Measurements from ENCODE around the gene PKM.

The PKM gene

GRCh38 chr15:72199721-72200212 lies 31.2 kb downstream of the PKM start:
- Histone ChIP-seq H3K27me3 (peaks cover 0 to 4% of the 10 kb centered on the region in 2 donors), H3K27ac (peak overlapping the region in 1 of 2 donors; percentile 52), H3K4me1 (peaks cover 0 to 28% (median 17%) of the 10 kb centered on the region in 4 donors), H3K36me3 (peaks cover 46 to 64% (median 52%) of the 10 kb centered on the region in 3 donors), H3K9me3 (no peaks in the 10 kb centered on the region), H3K4me3 (no peak overlapping the region)
- TF ChIP-seq CTCF (IDR thresholded peaks at IDR 0.05): peak; percentile 91 to 95
- intact Hi-C loops (cut with DNase I; ENCODE audit: low total_unique reads): loop anchor here (5.0 kb wide), 1 partner anchor 73 kb away; the partner anchor contains the start of gene PARP6
- DNase-seq: peak; percentile 75 to 87

- H3K9me3 ChIP-seq: no peaks in the 10 kb centered on the region
- H3K27ac ChIP-seq: no peak overlapping the region
- H3K4me1 ChIP-seq: peaks cover 0 to 24% (median 14%) of the 10 kb centered on the region in 4 donors
- peaks cover 0 to 4% of the 10 kb centered on the region in 2 donors for H3K27me3 ChIP-seq
- TF ChIP-seq CTCF (IDR thresholded peaks at IDR 0.05): no peak
- no peak overlapping the region for H3K4me3 ChIP-seq
- peaks cover 40 to 58% (median 46%) of the 10 kb centered on the region in 3 donors for H3K36me3 ChIP-seq
- intact Hi-C loops (cut with DNase I; ENCODE audit: low total_unique reads): no loop called here
- no peak for DNase-seq
Observed at GRCh38 chr15:72199205-72199515, 31.8 kb downstream of the PKM start.

GRCh38 chr15:72198356-72199204 lies 32.4 kb downstream of the PKM start:
- Histone ChIP-seq H3K9me3 (no peaks in the 10 kb centered on the region), H3K4me1 (peaks cover 0 to 19% (median 11%) of the 10 kb centered on the region in 4 donors), H3K27ac (no peak overlapping the region), H3K36me3 (peaks cover 35 to 52% (median 40%) of the 10 kb centered on the region in 3 donors), H3K4me3 (no peak overlapping the region), H3K27me3 (peaks cover 0 to 4% of the 10 kb centered on the region in 2 donors)
- no peak for TF ChIP-seq CTCF (IDR thresholded peaks at IDR 0.05)
- no peak for DNase-seq
- intact Hi-C loops (cut with DNase I; ENCODE audit: low total_unique reads): no loop called here

GRCh38 chr15:72197460-72198355 lies 33.3 kb downstream of the PKM start, which contains the start of gene GRAMD2A:
TSS of gene GRAMD2A (minus strand) at chr15:72197787.
- no peak for TF ChIP-seq CTCF (IDR thresholded peaks at IDR 0.05)
- intact Hi-C loops (cut with DNase I; ENCODE audit: low total_unique reads): no loop called here
- peaks cover 0 to 13% (median 5%) of the 10 kb centered on the region in 4 donors for H3K4me1 ChIP-seq
- H3K9me3 ChIP-seq: no peaks in the 10 kb centered on the region
- peaks cover 0 to 4% of the 10 kb centered on the region in 2 donors for H3K27me3 ChIP-seq
- peak within 1 kb of the TSS; percentile 48 to 59 for H3K4me3 ChIP-seq
- peaks cover 30 to 43% (median 31%) of the 10 kb centered on the region in 3 donors for H3K36me3 ChIP-seq
- H3K27ac ChIP-seq: no peak within 1 kb of the TSS
- no peak for DNase-seq

- intact Hi-C loops (cut with DNase I; ENCODE audit: low total_unique reads): no loop called here
- Histone ChIP-seq H3K27me3 (peaks cover 0 to 4% of the 10 kb centered on the region in 2 donors), H3K36me3 (peaks cover 23 to 37% (median 25%) of the 10 kb centered on the region in 3 donors), H3K27ac (no peak overlapping the region), H3K4me3 (peak overlapping the region; percentile 48 to 59), H3K9me3 (no peaks in the 10 kb centered on the region), H3K4me1 (peaks cover 0 to 13% (median 5%) of the 10 kb centered on the region in 4 donors)
- no peak for TF ChIP-seq CTCF (IDR thresholded peaks at IDR 0.05)
- DNase-seq: no peak
Observed at GRCh38 chr15:72197041-72197459, 33.9 kb downstream of the PKM start.
